A549 (cell line): ENCODE results near the gene OTOG.

Source experiments
- CTCF ChIP-seq: fragments of >200 bp; sonication (Bioruptor Twin); formaldehyde crosslinking; IDR thresholded peaks from 3 replicates; pipeline ENCODE4 v1.5.1; 2016
- MYC ChIP-seq: IDR thresholded peaks from 2 replicates; pipeline ENCODE4 v1.6.1; 2012; ENCODE audit warnings: mild to moderate bottlenecking, inconsistent platforms, low read length, improper control_type of control experiment, borderline replicate concordance
- REST ChIP-seq: fragments of 200-600 bp; sonication (generic); IDR thresholded peaks from 2 replicates; pipeline ENCODE4 v1.6.1; 2016; ENCODE audit warnings: antibody characterized with exemption, mild to moderate bottlenecking, moderate library complexity
- TF ChIP-seq, protein P1 (sequence below): IDR thresholded peaks from 2 replicates; pipeline ENCODE4 v1.6.1; 2012

GRCh38 chr11:17605651-17606122, 58.6 kb downstream of the OTOG start:
- no peak for TF ChIP-seq MYC
- TF ChIP-seq CTCF: no peak
- no peak for TF ChIP-seq REST
- TF ChIP-seq, protein P1, sequence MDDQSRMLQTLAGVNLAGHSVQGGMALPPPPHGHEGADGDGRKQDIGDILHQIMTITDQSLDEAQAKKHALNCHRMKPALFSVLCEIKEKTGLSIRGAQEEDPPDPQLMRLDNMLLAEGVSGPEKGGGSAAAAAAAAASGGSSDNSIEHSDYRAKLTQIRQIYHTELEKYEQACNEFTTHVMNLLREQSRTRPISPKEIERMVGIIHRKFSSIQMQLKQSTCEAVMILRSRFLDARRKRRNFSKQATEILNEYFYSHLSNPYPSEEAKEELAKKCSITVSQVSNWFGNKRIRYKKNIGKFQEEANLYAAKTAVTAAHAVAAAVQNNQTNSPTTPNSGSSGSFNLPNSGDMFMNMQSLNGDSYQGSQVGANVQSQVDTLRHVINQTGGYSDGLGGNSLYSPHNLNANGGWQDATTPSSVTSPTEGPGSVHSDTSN: no peak
